Hepatocyte (in vitro differentiated cells): ENCODE results near the gene SDF4. TPM values are rescaled to one million over a fixed set of nuclear protein-coding genes. Genes with fewer than 3 reads are reported as not detected.

Experiments used
- DNase-seq: peaks from one replicate; pipeline ENCODE4 v3.0.0-alpha.2; 2016; ENCODE audit warnings: low spot score
- H2AFZ ChIP-seq: fragments of 200-600 bp; sonication (generic); 2 replicates; pipeline ENCODE4 v1.6.0; 2016; ENCODE audit warnings: antibody characterized with exemption, mild to moderate bottlenecking
- H3K27ac ChIP-seq: fragments of 200-600 bp; sonication (generic); 2 replicates; pipeline ENCODE4 v1.5.1; 2016; ENCODE audit warnings: mild to moderate bottlenecking
- H3K27me3 ChIP-seq: fragments of 200-600 bp; sonication (generic); 2 replicates; pipeline ENCODE4 v1.6.1; 2016
- H3K36me3 ChIP-seq: fragments of 200-600 bp; sonication (generic); replicated peaks from 2 replicates; pipeline ENCODE4 v1.5.1; 2016; ENCODE audit warnings: low read depth; ENCODE audit not compliant: insufficient read depth
- H3K4me1 ChIP-seq: fragments of 200-600 bp; sonication (generic); 2 replicates; pipeline ENCODE4 v1.5.1; 2016; ENCODE audit warnings: mild to moderate bottlenecking, moderate library complexity; ENCODE audit not compliant: insufficient read depth
- H3K4me2 ChIP-seq: fragments of 200-600 bp; sonication (generic); 2 replicates; pipeline ENCODE4 v1.6.0; 2016
- H3K4me3 ChIP-seq: fragments of 200-600 bp; sonication (generic); 2 replicates; pipeline ENCODE4 v1.5.1; 2016; ENCODE audit warnings: mild to moderate bottlenecking
- H3K79me2 ChIP-seq: fragments of 200-600 bp; sonication (generic); 2 replicates; pipeline ENCODE4 v1.6.0; 2017; ENCODE audit warnings: mild to moderate bottlenecking
- H3K9me2 ChIP-seq: fragments of 200-600 bp; sonication (generic); replicated peaks from 2 replicates; pipeline ENCODE4 v1.6.0; 2017; ENCODE audit warnings: mild to moderate bottlenecking; ENCODE audit not compliant: insufficient read depth
- H3K9me3 ChIP-seq: fragments of 200-600 bp; sonication (generic); 2 replicates; pipeline ENCODE4 v1.5.1; 2016; ENCODE audit warnings: low read depth, mild to moderate bottlenecking
- H4K20me1 ChIP-seq: fragments of 200-600 bp; sonication (generic); 2 replicates; pipeline ENCODE4 v1.6.0; 2016; ENCODE audit warnings: mild to moderate bottlenecking; ENCODE audit not compliant: insufficient read depth, poor library complexity, severe bottlenecking
- EZH2 ChIP-seq: fragments of 200-600 bp; sonication (generic); IDR thresholded peaks from 2 replicates; pipeline ENCODE4 v1.6.1; 2016; ENCODE audit warnings: antibody characterized with exemption, mild to moderate bottlenecking, borderline replicate concordance
- EZH2phosphoT487 ChIP-seq: fragments of 200-600 bp; sonication (generic); IDR thresholded peaks from one replicate; pipeline ENCODE4 v1.6.1; 2018; ENCODE audit warnings: antibody characterized with exemption, mild to moderate bottlenecking, low read depth, moderate library complexity; ENCODE audit not compliant: unreplicated experiment, severe bottlenecking
- WGBS: methylation state at CpG from one replicate; pipeline ENCODE4 v1.1.6; 2016; ENCODE audit warnings: low lambda C conversion rate; ENCODE audit errors: missing lambda C conversion rate; 5-methylcytosine and 5-hydroxymethylcytosine counted together
- polyA plus RNA-seq: library from polyadenylated mRNA; unstranded; fragments of >200 nt; fragmentation: Nextera tagmentation; extraction: Ambion mirVana; gene quantifications from 2 replicates; pipeline ENCODE4 v1.2.1, GENCODE V29; 2016
- total RNA-seq: library from RNA; depleted of rRNA; stranded (reverse); fragments of >200 nt; gene quantifications from 2 replicates; pipeline ENCODE4 v1.2.3, GENCODE V29; 2014
- TF ChIP-seq, protein P1 (sequence below): fragments of 200-600 bp; sonication (generic); IDR thresholded peaks from 2 replicates; pipeline ENCODE4 v1.5.1; 2016; ENCODE audit warnings: antibody characterized with exemption, mild to moderate bottlenecking; ENCODE audit not compliant: poor library complexity

Gene SDF4
- total and polyA plus RNA-seq, 2 experiments from 2014 or later = 156 to 296 TPM

DNA sequence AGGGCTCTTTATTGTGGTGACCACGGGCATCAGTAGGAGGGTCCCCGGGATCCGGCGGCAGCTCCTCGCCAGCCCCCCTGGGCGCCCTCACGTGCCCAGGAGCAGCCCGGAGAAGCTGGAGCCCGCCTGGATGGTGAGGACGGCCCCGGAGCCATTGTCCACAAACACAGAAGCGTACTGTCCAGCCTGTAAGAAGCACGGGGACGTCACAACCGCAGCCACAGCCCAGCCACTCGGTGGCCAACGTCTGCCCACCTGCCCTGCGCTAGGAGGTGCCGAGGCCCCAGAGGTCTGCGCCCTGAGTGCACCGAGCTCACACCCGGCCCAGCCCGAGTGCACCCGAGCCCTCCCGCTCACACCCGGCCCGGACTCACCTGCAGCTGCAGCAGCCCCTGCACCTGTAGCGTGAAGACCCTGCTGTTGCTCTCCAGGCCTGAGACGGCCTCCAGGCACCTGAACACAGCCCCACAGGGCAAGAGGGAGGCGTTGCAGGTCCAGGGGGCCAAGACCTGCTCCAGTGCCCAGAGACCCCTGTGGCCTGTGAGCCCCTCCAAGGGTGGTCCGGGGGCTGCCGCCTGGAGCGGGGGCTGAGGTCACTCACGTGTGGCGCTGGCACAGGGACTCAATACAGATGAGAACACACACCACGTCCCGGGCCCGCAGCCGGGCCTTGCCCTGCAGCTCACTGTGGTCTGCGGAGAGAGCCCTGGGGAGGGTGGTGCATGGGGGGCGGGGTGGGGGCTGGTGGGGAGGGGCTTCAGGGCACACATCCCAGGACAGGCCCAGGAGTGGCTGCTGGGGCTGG, 10.9 kb upstream of the SDF4 start:
- H3K27me3 ChIP-seq = peaks cover 21% of the 10 kb centered on the region

DNA sequence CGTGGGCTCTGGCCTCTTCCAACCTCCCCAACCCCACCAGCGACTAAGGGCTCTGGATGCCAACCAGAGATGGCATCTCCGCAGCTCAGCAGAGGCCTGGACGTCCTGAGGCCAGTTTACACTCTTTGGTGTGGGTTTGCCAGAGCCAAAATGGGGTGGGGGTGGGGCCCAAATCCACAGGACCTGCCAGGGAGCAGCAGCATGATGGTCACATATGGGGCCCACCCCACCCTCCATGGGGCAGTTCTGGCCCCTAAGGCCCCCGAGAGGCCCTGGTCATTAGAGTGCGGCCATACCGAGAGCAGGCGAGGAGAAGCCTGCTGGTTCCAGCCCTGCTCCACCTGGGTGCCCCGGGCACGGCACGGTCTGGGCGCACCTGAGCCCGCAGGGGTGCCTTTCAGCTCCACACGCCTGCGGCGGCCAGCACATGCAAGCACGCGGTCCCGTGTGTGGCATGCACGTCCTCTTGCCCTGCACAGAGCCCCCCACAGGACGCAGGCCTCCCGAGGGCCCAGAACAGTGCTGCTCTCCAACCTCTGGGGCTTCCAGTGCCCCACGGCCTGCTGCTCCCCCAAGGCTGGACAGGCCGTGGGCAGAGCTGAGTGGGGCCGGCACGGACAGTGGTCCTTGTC, 9.9 kb upstream of the SDF4 start:
- H3K79me2 ChIP-seq = no peaks in the 10 kb centered on the region
- no peak for TF ChIP-seq EZH2
- TF ChIP-seq EZH2phosphoT487 = no peak
- TF ChIP-seq, protein P1, sequence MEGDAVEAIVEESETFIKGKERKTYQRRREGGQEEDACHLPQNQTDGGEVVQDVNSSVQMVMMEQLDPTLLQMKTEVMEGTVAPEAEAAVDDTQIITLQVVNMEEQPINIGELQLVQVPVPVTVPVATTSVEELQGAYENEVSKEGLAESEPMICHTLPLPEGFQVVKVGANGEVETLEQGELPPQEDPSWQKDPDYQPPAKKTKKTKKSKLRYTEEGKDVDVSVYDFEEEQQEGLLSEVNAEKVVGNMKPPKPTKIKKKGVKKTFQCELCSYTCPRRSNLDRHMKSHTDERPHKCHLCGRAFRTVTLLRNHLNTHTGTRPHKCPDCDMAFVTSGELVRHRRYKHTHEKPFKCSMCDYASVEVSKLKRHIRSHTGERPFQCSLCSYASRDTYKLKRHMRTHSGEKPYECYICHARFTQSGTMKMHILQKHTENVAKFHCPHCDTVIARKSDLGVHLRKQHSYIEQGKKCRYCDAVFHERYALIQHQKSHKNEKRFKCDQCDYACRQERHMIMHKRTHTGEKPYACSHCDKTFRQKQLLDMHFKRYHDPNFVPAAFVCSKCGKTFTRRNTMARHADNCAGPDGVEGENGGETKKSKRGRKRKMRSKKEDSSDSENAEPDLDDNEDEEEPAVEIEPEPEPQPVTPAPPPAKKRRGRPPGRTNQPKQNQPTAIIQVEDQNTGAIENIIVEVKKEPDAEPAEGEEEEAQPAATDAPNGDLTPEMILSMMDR = no peak
- H3K4me3 ChIP-seq = no peak overlapping the region
- H2AFZ ChIP-seq = no peak overlapping the region
- 91% methylated on average over 16 of the region's 26 CpGs for WGBS
- peaks cover 23% of the 10 kb centered on the region for H3K4me1 ChIP-seq
- no peak for DNase-seq
- no peak overlapping the region for H3K4me2 ChIP-seq
- no peak overlapping the region for H3K27ac ChIP-seq
- no peaks in the 10 kb centered on the region for H3K36me3 ChIP-seq
- H4K20me1 ChIP-seq = no peaks in the 10 kb centered on the region
- H3K9me2 ChIP-seq = no peaks in the 10 kb centered on the region
- peaks cover 11% of the 10 kb centered on the region for H3K27me3 ChIP-seq
- H3K9me3 ChIP-seq = no peaks in the 10 kb centered on the region

More for the DNA sequence above, 10.9 kb upstream of the SDF4 start:
- Histone ChIP-seq H3K4me1 (peaks cover 13% of the 10 kb centered on the region), H4K20me1 (no peaks in the 10 kb centered on the region), H3K36me3 (no peaks in the 10 kb centered on the region), H3K4me2 (no peak overlapping the region), H3K27ac (no peak overlapping the region), H3K9me3 (no peaks in the 10 kb centered on the region), H3K4me3 (no peak overlapping the region), H2AFZ (no peak overlapping the region), H3K9me2 (no peaks in the 10 kb centered on the region), H3K79me2 (no peaks in the 10 kb centered on the region)
- WGBS = 88% methylated on average over 41 of the region's 41 CpGs
- TF ChIP-seq, protein P1 = no peak
- no peak for TF ChIP-seq EZH2
- no peak for TF ChIP-seq EZH2phosphoT487
- DNase-seq = no peak

DNA sequence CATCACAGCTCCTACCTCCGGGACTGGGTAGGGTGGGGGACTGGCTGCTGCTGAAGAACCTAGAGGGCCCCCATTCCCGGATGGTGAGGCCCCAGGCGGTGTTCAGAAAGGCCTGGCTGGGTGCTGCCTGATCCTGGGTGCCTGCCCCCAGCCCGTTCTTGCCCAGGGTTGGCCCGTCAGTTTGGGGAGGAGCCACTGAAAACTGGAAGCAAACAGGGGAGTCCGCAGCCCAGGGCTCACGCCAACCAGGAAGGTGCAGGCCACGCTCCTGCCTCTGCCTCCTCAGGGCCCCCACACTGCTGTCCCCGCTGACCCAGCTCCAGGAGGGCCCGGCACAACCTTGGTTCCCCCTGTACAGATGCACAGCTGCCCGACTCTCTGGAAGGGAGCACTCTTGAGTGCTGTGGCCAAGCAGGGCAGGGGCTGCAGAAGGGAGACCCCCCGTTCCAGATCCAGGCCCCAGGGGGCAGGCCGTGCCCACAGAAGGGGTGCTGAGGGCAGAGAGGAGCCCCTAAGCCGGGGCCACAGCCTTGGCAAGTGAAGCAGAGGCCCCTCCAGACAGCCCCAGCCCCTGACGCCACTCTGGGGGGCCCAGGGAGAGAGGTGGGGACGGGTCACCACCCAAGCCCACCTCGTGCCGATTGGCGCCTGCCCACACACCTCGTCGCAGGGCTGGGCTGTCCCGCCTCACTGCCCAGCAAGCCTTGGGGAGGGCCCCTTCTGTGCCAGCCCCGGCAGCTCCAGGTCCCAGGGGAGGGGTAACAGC, 9.2 kb upstream of the SDF4 start:
- no peak for DNase-seq
- peaks cover 25% of the 10 kb centered on the region for H3K4me1 ChIP-seq
- no peaks in the 10 kb centered on the region for H4K20me1 ChIP-seq
- TF ChIP-seq EZH2phosphoT487 (no peak), EZH2 (no peak)
- TF ChIP-seq, protein P1 = no peak
- H3K36me3 ChIP-seq = no peaks in the 10 kb centered on the region
- H3K27ac ChIP-seq = no peak overlapping the region
- H3K9me2 ChIP-seq = no peaks in the 10 kb centered on the region
- peaks cover 7% of the 10 kb centered on the region for H3K27me3 ChIP-seq
- no peaks in the 10 kb centered on the region for H3K9me3 ChIP-seq
- no peak overlapping the region for H2AFZ ChIP-seq
- H3K79me2 ChIP-seq = no peaks in the 10 kb centered on the region
- H3K4me3 ChIP-seq = no peak overlapping the region
- no peak overlapping the region for H3K4me2 ChIP-seq
- WGBS = 82% methylated on average over 23 of the region's 23 CpGs
